ENCODE results near the gene SLC38A11.

The SLC38A11 gene

GRCh38 chr2:164847981-164848741 is 107.2 kb downstream of the SLC38A11 start:
- Histone ChIP-seq H3K4me1 (ENCODE audit: insufficient read depth, low read length) (no peaks in the 10 kb centered on the region), H3K4me3 (ENCODE audit: low read length) (no peak overlapping the region), H3K9ac (ENCODE audit: low read depth, low read length) (no peak overlapping the region), H3K27me3 (ENCODE audit: insufficient read depth, low read length) (0 out of 2 replicates have a peak, but pooled peaks cover 1% of the 10 kb centered on the region), H3K9me3 (ENCODE audit: insufficient read depth, low read depth, low read length) (no peaks in the 10 kb centered on the region), H3K36me3 (ENCODE audit: insufficient read depth, low read length) (no peaks in the 10 kb centered on the region), H3K27ac (ENCODE audit: low read depth, low read length) (no peak overlapping the region)
- WGBS: 100% methylated on average over 1 of the region's 2 CpGs

GRCh38 chr2:164847291-164847690 is 108.0 kb downstream of the SLC38A11 start:
- H3K4me3 ChIP-seq (ENCODE audit: low read length): no peak overlapping the region
- 97% methylated on average over 3 of the region's 4 CpGs for WGBS
- H3K4me1 ChIP-seq (ENCODE audit: insufficient read depth, low read length): peaks cover 4% of the 10 kb centered on the region; the same call in 1 of the 2 replicates

GRCh38 chr2:164846276-164846675 is 109.0 kb downstream of the SLC38A11 start:
- Histone ChIP-seq H3K36me3 (ENCODE audit: insufficient read depth, low read length) (no peaks in the 10 kb centered on the region), H3K9ac (ENCODE audit: low read depth, low read length) (no peak overlapping the region), H3K9me3 (ENCODE audit: insufficient read depth, low read depth, low read length) (no peaks in the 10 kb centered on the region), H3K27me3 (ENCODE audit: insufficient read depth, low read length) (peaks cover 6% of the 10 kb centered on the region; the same call in 1 of the 2 replicates), H3K4me1 (ENCODE audit: insufficient read depth, low read length) (peaks cover 4% of the 10 kb centered on the region; the same call in 1 of the 2 replicates), H3K4me3 (ENCODE audit: low read length) (no peak overlapping the region), H3K27ac (ENCODE audit: low read depth, low read length) (no peak overlapping the region)
- WGBS: no CpG with 5 or more reads among the region's 2 CpGs

More at GRCh38 chr2:164847291-164847690, 108.0 kb downstream of the SLC38A11 start:
- Histone ChIP-seq H3K36me3 (ENCODE audit: insufficient read depth, low read length) (no peaks in the 10 kb centered on the region), H3K9ac (ENCODE audit: low read depth, low read length) (no peak overlapping the region), H3K27me3 (ENCODE audit: insufficient read depth, low read length) (peaks cover 6% of the 10 kb centered on the region; the same call in 1 of the 2 replicates), H3K27ac (ENCODE audit: low read depth, low read length) (no peak overlapping the region), H3K9me3 (ENCODE audit: insufficient read depth, low read depth, low read length) (no peaks in the 10 kb centered on the region)

All from HUES64 (cell line).